Muscle of leg (tissue), 11 donors: ENCODE measurements around the gene ERLEC1. TPM values are rescaled to one million over a fixed set of nuclear protein-coding genes. Genes with fewer than 3 reads are reported as not detected.
"Not testable (repeated sequence)": the region's sequence is repeated elsewhere in the genome, so short reads cannot be mapped to it uniquely, and the experiment has no call there.

ENCODE experiments used
- DNase-seq: peaks from one replicate; pipeline ENCODE4 v3.0.0; 2013
- H3K27ac ChIP-seq: one replicate; pipeline ENCODE4 v1.5.1; 2013; ENCODE audit warnings: mild to moderate bottlenecking, low read length, control low read depth
- H3K27me3 ChIP-seq: one replicate; pipeline ENCODE4 v1.6.1; 2013; ENCODE audit warnings: low read length; ENCODE audit not compliant: control insufficient read depth, insufficient read depth
- H3K36me3 ChIP-seq: one replicate; pipeline ENCODE4 v1.6.1; 2013; ENCODE audit warnings: low read length; ENCODE audit not compliant: control insufficient read depth, insufficient read depth
- H3K4me1 ChIP-seq: one replicate; pipeline ENCODE4 v1.6.1; 2013; ENCODE audit warnings: low read length; ENCODE audit not compliant: control insufficient read depth, insufficient read depth
- H3K4me3 ChIP-seq: one replicate; pipeline ENCODE4 v1.5.1; 2013; ENCODE audit warnings: low read length, control low read depth
- H3K9me3 ChIP-seq: replicated peaks from 2 replicates; pipeline ENCODE4 v1.6.1; 2013; ENCODE audit warnings: low read depth, low read length; ENCODE audit not compliant: control insufficient read depth
- WGBS: methylation state at CpG from one replicate; pipeline ENCODE4 v1.1.5; 2013; ENCODE audit warnings: missing lambda C conversion rate; ENCODE audit not compliant: insufficient coverage; 5-methylcytosine and 5-hydroxymethylcytosine counted together
- polyA plus RNA-seq, 8 donors: library from polyadenylated mRNA; unstranded; fragments of 120-200 nt; gene quantifications; one replicate each; pipeline versions ENCODE4 v1.2.1 to v1.2.3, GENCODE V29; 2013; ENCODE audit warnings: inconsistent platforms in 1 of 8, low replicate concordance in 1 of 8; ENCODE audit not compliant: insufficient read length in 8 of 8, insufficient read depth in 1 of 8
- total RNA-seq: library from RNA; stranded (reverse); fragments of 120-200 nt; gene quantifications from one replicate; pipeline ENCODE4 v1.2.4, GENCODE V29; 2013

Gene ERLEC1
- total and polyA plus RNA-seq, 9 donors = 38.4 to 59.8 (median 48.8) TPM

- no peaks in the 10 kb centered on the region for H3K27me3 ChIP-seq
- no peaks in the 10 kb centered on the region for H3K9me3 ChIP-seq
- DNase-seq = peak; percentile 9
- H3K4me1 ChIP-seq = no peaks in the 10 kb centered on the region
- H3K27ac ChIP-seq = no peak overlapping the region
- peaks cover 30% of the 10 kb centered on the region for H3K36me3 ChIP-seq
- H3K4me3 ChIP-seq = no peak overlapping the region
- WGBS = 44% methylated on average over 4 of the region's 7 CpGs
Measured at GRCh38 chr2:53802617-53803151, 15.8 kb downstream of the ERLEC1 start.

GRCh38 chr2:53811601-53812000 is 24.8 kb downstream of the ERLEC1 start:
- Histone ChIP-seq H3K27me3 (no peaks in the 10 kb centered on the region), H3K4me1 (no peaks in the 10 kb centered on the region), H3K9me3 (no peaks in the 10 kb centered on the region), H3K4me3 (no peak overlapping the region), H3K27ac (no peak overlapping the region), H3K36me3 (peaks cover 31% of the 10 kb centered on the region)
- no peak for DNase-seq
- WGBS = no CpG with 5 or more reads among the region's 3 CpGs

- no peaks in the 10 kb centered on the region for H3K4me1 ChIP-seq
- DNase-seq = no peak
- H3K27me3 ChIP-seq = no peaks in the 10 kb centered on the region
- no peak overlapping the region for H3K27ac ChIP-seq
- H3K9me3 ChIP-seq = no peaks in the 10 kb centered on the region
- H3K36me3 ChIP-seq = peaks cover 24% of the 10 kb centered on the region
- no peak overlapping the region for H3K4me3 ChIP-seq
Measured at GRCh38 chr2:53813151-53813550, 26.3 kb downstream of the ERLEC1 start.

GRCh38 chr2:53818854-53819435 is 32.1 kb downstream of the ERLEC1 start:
- H3K36me3 ChIP-seq = peaks cover 13% of the 10 kb centered on the region
- no peak overlapping the region for H3K4me3 ChIP-seq
- H3K4me1 ChIP-seq = no peaks in the 10 kb centered on the region
- H3K27ac ChIP-seq = no peak overlapping the region
- DNase-seq = no peak
- WGBS = 88% methylated on average over 3 of the region's 3 CpGs
- H3K27me3 ChIP-seq = no peaks in the 10 kb centered on the region
- H3K9me3 ChIP-seq = no peaks in the 10 kb centered on the region

GRCh38 chr2:53819634-53820033 is 32.8 kb downstream of the ERLEC1 start:
- Histone ChIP-seq H3K27me3 (no peaks in the 10 kb centered on the region), H3K4me1 (no peaks in the 10 kb centered on the region), H3K9me3 (no peaks in the 10 kb centered on the region), H3K4me3 (no peak overlapping the region), H3K36me3 (peaks cover 13% of the 10 kb centered on the region), H3K27ac (no peak overlapping the region)
- WGBS = no CpG with 5 or more reads among the region's 4 CpGs
- no peak for DNase-seq

GRCh38 chr2:53820048-53820447 is 33.2 kb downstream of the ERLEC1 start:
- no peaks in the 10 kb centered on the region for H3K4me1 ChIP-seq
- DNase-seq = no peak
- no peak overlapping the region for H3K27ac ChIP-seq
- 75% methylated on average over 2 of the region's 9 CpGs for WGBS
- H3K27me3 ChIP-seq = no peaks in the 10 kb centered on the region
- H3K4me3 ChIP-seq = no peak overlapping the region
- peaks cover 13% of the 10 kb centered on the region for H3K36me3 ChIP-seq
- H3K9me3 ChIP-seq = no peaks in the 10 kb centered on the region

- Histone ChIP-seq H3K27me3 (no peaks in the 10 kb centered on the region), H3K4me1 (no peaks in the 10 kb centered on the region), H3K36me3 (peaks cover 12% of the 10 kb centered on the region), H3K27ac (no peak overlapping the region), H3K9me3 (no peaks in the 10 kb centered on the region), H3K4me3 (no peak overlapping the region)
- no peak for DNase-seq
- 67% methylated on average over 1 of the region's 4 CpGs for WGBS
Measured at GRCh38 chr2:53820711-53821110, 33.9 kb downstream of the ERLEC1 start.

GRCh38 chr2:53821810-53822209 is 35.0 kb downstream of the ERLEC1 start:
- no peak overlapping the region for H3K4me3 ChIP-seq
- peaks cover 9% of the 10 kb centered on the region for H3K36me3 ChIP-seq
- no peak overlapping the region for H3K27ac ChIP-seq
- H3K27me3 ChIP-seq = no peaks in the 10 kb centered on the region
- no peak for DNase-seq
- H3K9me3 ChIP-seq = no peaks in the 10 kb centered on the region
- no peaks in the 10 kb centered on the region for H3K4me1 ChIP-seq
- 90% methylated on average over 3 of the region's 6 CpGs for WGBS

- H3K4me1 ChIP-seq, H3K27ac ChIP-seq, H3K27me3 ChIP-seq, H3K4me3 ChIP-seq, H3K9me3 ChIP-seq, H3K36me3 ChIP-seq, DNase-seq: not testable (repeated sequence)
- 82% methylated on average over 2 of the region's 9 CpGs for WGBS
Measured at GRCh38 chr2:53823639-53824038, 36.8 kb downstream of the ERLEC1 start.

- Histone ChIP-seq H3K27me3 (no peaks in the 10 kb centered on the region), H3K36me3 (no peaks in the 10 kb centered on the region), H3K4me1 (no peaks in the 10 kb centered on the region), H3K27ac (no peak overlapping the region), H3K9me3 (peaks cover 3% of the 10 kb centered on the region), H3K4me3 (no peak overlapping the region)
- no CpG with 5 or more reads among the region's 1 CpG for WGBS
- no peak for DNase-seq
Measured at GRCh38 chr2:53826030-53826410, 39.2 kb downstream of the ERLEC1 start.
